NCI-H526 (cell line): ENCODE results near the gene CSPG4.
"Not testable (repeated sequence)": the region's sequence is repeated elsewhere in the genome, so short reads cannot be mapped to it uniquely, and the experiment has no call there.

Source experiments
- DNase-seq, 2 experiments: peaks; one replicate each; lab custom pipeline; 2025; lab: John Stamatoyannopoulos, UW

Gene CSPG4, protein sequence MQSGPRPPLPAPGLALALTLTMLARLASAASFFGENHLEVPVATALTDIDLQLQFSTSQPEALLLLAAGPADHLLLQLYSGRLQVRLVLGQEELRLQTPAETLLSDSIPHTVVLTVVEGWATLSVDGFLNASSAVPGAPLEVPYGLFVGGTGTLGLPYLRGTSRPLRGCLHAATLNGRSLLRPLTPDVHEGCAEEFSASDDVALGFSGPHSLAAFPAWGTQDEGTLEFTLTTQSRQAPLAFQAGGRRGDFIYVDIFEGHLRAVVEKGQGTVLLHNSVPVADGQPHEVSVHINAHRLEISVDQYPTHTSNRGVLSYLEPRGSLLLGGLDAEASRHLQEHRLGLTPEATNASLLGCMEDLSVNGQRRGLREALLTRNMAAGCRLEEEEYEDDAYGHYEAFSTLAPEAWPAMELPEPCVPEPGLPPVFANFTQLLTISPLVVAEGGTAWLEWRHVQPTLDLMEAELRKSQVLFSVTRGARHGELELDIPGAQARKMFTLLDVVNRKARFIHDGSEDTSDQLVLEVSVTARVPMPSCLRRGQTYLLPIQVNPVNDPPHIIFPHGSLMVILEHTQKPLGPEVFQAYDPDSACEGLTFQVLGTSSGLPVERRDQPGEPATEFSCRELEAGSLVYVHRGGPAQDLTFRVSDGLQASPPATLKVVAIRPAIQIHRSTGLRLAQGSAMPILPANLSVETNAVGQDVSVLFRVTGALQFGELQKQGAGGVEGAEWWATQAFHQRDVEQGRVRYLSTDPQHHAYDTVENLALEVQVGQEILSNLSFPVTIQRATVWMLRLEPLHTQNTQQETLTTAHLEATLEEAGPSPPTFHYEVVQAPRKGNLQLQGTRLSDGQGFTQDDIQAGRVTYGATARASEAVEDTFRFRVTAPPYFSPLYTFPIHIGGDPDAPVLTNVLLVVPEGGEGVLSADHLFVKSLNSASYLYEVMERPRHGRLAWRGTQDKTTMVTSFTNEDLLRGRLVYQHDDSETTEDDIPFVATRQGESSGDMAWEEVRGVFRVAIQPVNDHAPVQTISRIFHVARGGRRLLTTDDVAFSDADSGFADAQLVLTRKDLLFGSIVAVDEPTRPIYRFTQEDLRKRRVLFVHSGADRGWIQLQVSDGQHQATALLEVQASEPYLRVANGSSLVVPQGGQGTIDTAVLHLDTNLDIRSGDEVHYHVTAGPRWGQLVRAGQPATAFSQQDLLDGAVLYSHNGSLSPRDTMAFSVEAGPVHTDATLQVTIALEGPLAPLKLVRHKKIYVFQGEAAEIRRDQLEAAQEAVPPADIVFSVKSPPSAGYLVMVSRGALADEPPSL (N-terminal part only)

GRCh38 chr15:75712668-75713337, at the start of gene CSPG4:
Gene CSPG4, minus strand, starts transcription at chr15:75712848. Its CDS starts 93 bp downstream, at chr15:75712755.
- peak in 1 of 2 experiments; percentile 59 for DNase-seq

DNA sequence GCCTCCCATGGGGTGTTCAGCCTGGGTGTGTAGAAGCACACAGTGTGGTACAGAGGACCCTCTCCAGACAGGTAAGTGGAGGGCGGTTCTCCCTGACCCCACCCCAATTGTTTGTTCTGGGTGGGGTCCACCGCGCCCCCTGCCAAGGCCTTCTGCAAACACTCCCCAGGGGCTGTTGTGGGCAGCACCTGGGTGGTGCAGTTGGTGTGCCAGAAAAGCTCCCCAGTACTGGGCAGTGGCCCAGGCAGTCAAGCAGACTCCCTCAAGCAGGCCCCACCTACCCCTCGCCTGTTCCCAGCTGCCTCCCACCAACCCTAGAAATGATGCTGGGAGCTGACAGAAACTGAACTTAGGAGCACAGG, 49.7 kb upstream of the CSPG4 start:
- not testable (repeated sequence) for DNase-seq

- DNase-seq: no peak
Observed at GRCh38 chr15:75761446-75762356, 49.1 kb upstream of the CSPG4 start.

- DNase-seq: no peak
Observed at GRCh38 chr15:75760704-75761435, 48.2 kb upstream of the CSPG4 start.

DNA sequence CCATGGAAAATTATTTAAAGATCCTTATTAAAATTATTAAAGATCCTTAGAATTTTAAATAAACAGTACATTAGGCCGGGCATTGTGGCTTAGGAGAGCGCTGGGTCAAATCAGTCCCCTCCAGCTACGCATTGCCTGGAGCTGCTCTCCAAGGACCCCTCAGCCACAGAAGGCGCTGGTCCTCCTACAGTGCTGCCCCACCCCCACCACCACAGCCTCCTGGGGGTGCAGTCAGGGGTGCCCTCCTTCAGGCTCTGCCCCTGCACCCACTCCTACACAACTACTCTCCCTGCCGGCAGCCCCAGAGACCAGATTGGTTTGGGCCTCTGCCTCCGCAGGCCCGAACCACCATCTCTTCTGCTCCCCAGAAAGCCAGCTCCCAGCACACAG, 47.5 kb upstream of the CSPG4 start:
- DNase-seq: not testable (repeated sequence)

- no peak for DNase-seq
Observed at GRCh38 chr15:75759416-75760130, 46.9 kb upstream of the CSPG4 start.

- DNase-seq: no peak
Observed at GRCh38 chr15:75758071-75758872, 45.6 kb upstream of the CSPG4 start.

- not testable (repeated sequence) for DNase-seq
Observed at GRCh38 chr15:75754871-75755270, 42.2 kb upstream of the CSPG4 start.

GRCh38 chr15:75753145-75753544, 40.5 kb upstream of the CSPG4 start:
- no peak for DNase-seq

DNA sequence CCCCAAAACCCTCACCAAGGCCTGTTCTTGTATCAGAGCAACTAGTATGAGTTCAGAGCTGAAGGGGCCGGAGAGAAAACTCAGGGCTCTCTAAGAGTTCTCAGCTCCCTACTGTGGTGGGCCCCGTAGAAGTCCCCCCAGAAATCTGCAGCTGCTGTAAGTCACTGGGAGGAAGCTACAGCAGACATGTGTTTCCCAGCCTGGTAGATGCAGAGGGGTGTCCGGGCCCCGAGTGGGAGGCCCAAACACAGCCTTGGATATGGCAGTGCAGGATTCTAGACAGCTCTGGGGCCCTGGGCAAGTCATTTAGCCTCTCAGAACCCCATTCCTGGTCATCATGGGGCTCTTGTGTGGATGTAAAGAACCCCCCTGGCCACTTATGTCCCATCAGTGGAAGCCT, 39.2 kb upstream of the CSPG4 start:
- no peak for DNase-seq

DNA sequence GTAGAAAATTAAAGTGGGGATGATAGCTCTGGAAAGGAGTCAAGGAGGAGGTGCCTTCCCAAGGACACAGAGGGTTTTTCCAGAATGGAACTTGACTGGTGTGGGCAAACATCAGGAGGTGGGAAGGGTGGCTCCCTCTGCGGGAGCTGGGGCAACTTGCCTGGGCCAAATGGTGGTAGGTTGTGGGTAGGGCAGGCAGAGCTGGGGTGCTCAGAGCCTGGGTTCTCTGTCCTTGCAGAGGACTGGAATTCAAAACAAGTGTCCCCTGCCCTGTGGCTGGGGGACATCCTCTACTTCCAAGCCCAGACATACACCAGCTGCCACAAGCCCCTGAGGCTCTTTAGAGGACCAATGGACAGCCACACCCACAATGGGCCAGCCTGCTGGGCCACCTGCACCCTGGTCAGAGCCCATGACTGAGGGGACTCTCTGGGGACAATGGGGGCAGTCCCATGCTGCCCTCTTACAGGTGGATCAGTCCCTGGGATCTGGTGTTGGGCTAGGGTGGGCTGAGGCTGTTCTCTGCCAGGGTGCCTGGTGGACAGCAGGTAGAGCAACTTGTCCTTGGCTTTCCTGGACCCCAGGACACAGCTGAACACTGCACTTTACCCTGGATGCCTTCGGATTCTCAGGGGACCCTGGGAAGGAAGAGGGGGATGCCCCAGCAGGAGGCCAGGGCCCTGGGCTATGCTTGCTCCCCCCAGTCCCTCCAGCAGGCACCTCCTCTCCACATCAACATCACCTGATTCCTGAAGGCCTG, 38.6 kb upstream of the CSPG4 start:
- DNase-seq: no peak

GRCh38 chr15:75750261-75751050, 37.8 kb upstream of the CSPG4 start:
- DNase-seq: no peak

DNA sequence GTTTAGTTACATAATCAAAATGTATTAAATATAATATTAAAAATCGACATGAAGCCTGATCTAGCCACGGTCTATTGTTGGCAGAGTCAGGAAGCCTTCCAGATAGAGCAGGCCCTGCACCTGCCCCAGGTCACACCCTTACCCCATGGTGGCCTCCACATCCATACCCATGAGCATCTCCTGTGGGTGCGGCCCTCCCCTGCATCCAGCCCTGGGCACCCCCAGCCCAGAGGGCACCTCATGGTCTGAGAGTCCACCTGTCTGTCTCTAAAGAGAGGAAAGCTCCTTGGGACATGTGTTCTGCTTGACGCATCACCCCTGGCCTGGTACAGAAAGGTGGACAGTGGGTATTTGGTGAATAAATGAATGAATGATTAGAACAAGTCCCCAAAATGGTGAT, 37.2 kb upstream of the CSPG4 start:
- no peak for DNase-seq

DNA sequence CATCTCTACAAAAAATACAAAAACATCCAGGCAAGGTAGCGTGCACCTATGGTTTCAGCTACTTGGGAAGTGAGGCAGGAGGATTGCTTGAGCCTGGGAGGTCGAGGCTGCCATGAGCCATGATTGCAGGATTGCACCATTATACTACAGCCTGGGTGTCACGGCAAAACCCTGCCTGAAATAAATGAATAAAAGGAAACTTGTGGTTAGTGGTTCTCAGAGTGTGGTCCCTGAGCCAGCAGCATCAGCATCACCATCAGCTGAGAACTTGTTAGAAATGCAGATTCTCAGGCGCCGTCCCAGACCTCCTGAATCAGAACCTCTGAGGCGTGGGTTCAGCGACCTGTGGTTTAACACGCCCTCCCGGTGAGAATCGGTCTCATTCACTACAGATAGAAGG, 36.2 kb upstream of the CSPG4 start:
- not testable (repeated sequence) for DNase-seq

- not testable (repeated sequence) for DNase-seq
Observed at GRCh38 chr15:75747121-75747520, 34.5 kb upstream of the CSPG4 start.

DNA sequence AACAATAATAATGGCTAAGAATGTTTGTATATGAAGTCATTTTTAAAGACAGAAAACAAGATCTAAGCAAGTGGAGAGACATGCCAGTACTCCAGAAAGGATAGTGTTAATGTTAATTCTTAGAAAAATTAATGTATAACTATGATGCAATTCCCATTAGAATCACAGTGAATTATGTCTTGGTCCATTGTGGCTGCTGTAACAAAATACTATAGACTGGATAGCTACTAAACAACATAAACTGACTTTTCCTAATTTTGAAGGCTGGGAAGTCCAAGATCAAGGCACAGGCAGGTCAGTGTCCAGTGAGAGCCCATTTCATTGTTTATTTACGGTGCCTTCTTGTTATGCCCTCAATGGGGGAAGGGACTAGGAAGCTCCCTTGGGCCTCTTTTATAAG, 32.7 kb upstream of the CSPG4 start:
- no peak for DNase-seq

- not testable (repeated sequence) for DNase-seq
Observed at GRCh38 chr15:75742346-75742745, 29.7 kb upstream of the CSPG4 start.
